Measurements from ENCODE around the gene TIMM22. TPM values are rescaled to one million over a fixed set of nuclear protein-coding genes. Genes with fewer than 3 reads are reported as not detected.

Gene TIMM22
- total and polyA plus RNA-seq, 2 donors (not counting 3 experiments of a cell fraction or from before 2014, with no cell fraction given): 19.0 to 19.6 TPM

- H3K4me1 ChIP-seq (ENCODE audit: control insufficient read depth, extremely low read depth, insufficient read depth, low read length): no peaks in the 10 kb centered on the region
- ChIA-PET POLR2A (no interaction called here), CTCF (interaction anchor here (1.2 to 1.3 kb wide), 3 partner anchors 8 to 70 kb away, joined by 4 to 5 read pairs (median 5); partner anchors contain the start of gene TIMM22)
- BruUV-seq (replicated peaks): no TSS peak
- no peak overlapping the region for H3K27ac ChIP-seq (ENCODE audit: insufficient read depth, low read depth, low read length)
- H3K9me1 ChIP-seq (replicated peaks; ENCODE audit: control insufficient read depth, extremely low read depth, insufficient read depth, low read length): no peaks in the 10 kb centered on the region
- H4K20me1 ChIP-seq (replicated peaks; ENCODE audit: control insufficient read depth, extremely low read depth, insufficient read depth, low read length): no peaks in the 10 kb centered on the region
- H3K9ac ChIP-seq (replicated peaks; ENCODE audit: extremely low read depth, insufficient read depth, low read length): no peak overlapping the region
- no peaks in the 10 kb centered on the region for H3K36me3 ChIP-seq (ENCODE audit: control insufficient read depth in 2 of 2, extremely low read depth in 1 of 2, insufficient read depth in 2 of 2, low read length in 2 of 2)
- DNase-seq (ENCODE audit: low read depth, low spot score): no peak
- H2AFZ ChIP-seq (ENCODE audit: low read depth, low read length): no peak overlapping the region
- H3K4me3 ChIP-seq (replicated peaks in 1 of 3; ENCODE audit: insufficient read depth in 1 of 3, low read depth in 1 of 3, low read length in 3 of 3): no peak overlapping the region
- intact Hi-C loops (cut with micrococcal nuclease) (no loop called here), dilution Hi-C loops (cut with MboI; ENCODE audit: extremely low pct_ligation_motif_present, low sequenced_read_pairs) (loop anchor here (25.0 kb wide), 1 partner anchor 201 kb away; the partner anchor contains the start of genes GLOD4 and MRM3)
- H3K4me2 ChIP-seq (ENCODE audit: insufficient read depth, low read length): no peak overlapping the region
- H3K9me3 ChIP-seq (replicated peaks; ENCODE audit: control insufficient read depth, insufficient read depth, low read length): no peaks in the 10 kb centered on the region
- H3K27me3 ChIP-seq (ENCODE audit: control insufficient read depth in 2 of 2, insufficient read depth in 2 of 2, low read length in 2 of 2): no peaks in the 10 kb centered on the region
- no peaks in the 10 kb centered on the region for H3K79me2 ChIP-seq (ENCODE audit: control insufficient read depth, insufficient read depth, low read length)
- no peak for FAIRE-seq
- no peak for TF ChIP-seq POLR2AphosphoS5 (IDR thresholded peaks at IDR 0.05; ENCODE audit: insufficient read depth, low read depth, low read length)
- no peak for TF ChIP-seq EZH2 (IDR thresholded peaks at IDR 0.05; ENCODE audit: borderline replicate concordance, low read depth, low read length, severe bottlenecking)
- TF ChIP-seq POLR2A (IDR thresholded peaks at IDR 0.05; ENCODE audit: low read depth, low read length): no peak
- TF ChIP-seq GATA2 (IDR thresholded peaks at IDR 0.05; ENCODE audit: insufficient read depth, insufficient read length, low read depth, low read length): no peak
Observed at GRCh38 chr17:988561-988960, 8.4 kb upstream of the TIMM22 start.

- DNase-seq (ENCODE audit: low read depth, low spot score) (no peak), FAIRE-seq (no peak)
- Histone ChIP-seq H3K79me2 (ENCODE audit: control insufficient read depth, insufficient read depth, low read length) (peaks cover 9% of the 10 kb centered on the region), H4K20me1 (replicated peaks; ENCODE audit: control insufficient read depth, extremely low read depth, insufficient read depth, low read length) (no peaks in the 10 kb centered on the region), H3K9me3 (replicated peaks; ENCODE audit: control insufficient read depth, insufficient read depth, low read length) (no peaks in the 10 kb centered on the region), H3K4me3 (replicated peaks in 1 of 3; ENCODE audit: insufficient read depth in 1 of 3, low read depth in 1 of 3, low read length in 3 of 3) (no peak overlapping the region), H3K4me2 (ENCODE audit: insufficient read depth, low read length) (no peak overlapping the region), H3K4me1 (ENCODE audit: control insufficient read depth, extremely low read depth, insufficient read depth, low read length) (peaks cover 3% of the 10 kb centered on the region), H2AFZ (ENCODE audit: low read depth, low read length) (no peak overlapping the region), H3K9ac (replicated peaks; ENCODE audit: extremely low read depth, insufficient read depth, low read length) (no peak overlapping the region), H3K36me3 (ENCODE audit: control insufficient read depth in 2 of 2, extremely low read depth in 1 of 2, insufficient read depth in 2 of 2, low read length in 2 of 2) (no peaks in the 10 kb centered on the region), H3K27me3 (ENCODE audit: control insufficient read depth in 2 of 2, insufficient read depth in 2 of 2, low read length in 2 of 2) (no peaks in the 10 kb centered on the region), H3K9me1 (replicated peaks; ENCODE audit: control insufficient read depth, extremely low read depth, insufficient read depth, low read length) (no peaks in the 10 kb centered on the region), H3K27ac (ENCODE audit: insufficient read depth, low read depth, low read length) (no peak overlapping the region)
- ChIA-PET POLR2A (no interaction called here), CTCF (interaction anchor here (1.0 to 3.0 kb wide), 3 partner anchors 12 to 114 kb away, joined by 3 to 13 read pairs (median 11); no protein-coding TSS in a partner anchor)
- TF ChIP-seq GATA2 (IDR thresholded peaks at IDR 0.05; ENCODE audit: insufficient read depth, insufficient read length, low read depth, low read length) (no peak), POLR2AphosphoS5 (IDR thresholded peaks at IDR 0.05; ENCODE audit: insufficient read depth, low read depth, low read length) (no peak), POLR2A (IDR thresholded peaks at IDR 0.05; ENCODE audit: low read depth, low read length) (no peak), FOS (IDR thresholded peaks at IDR 0.05; ENCODE audit: borderline replicate concordance, insufficient read depth, low read length) (no peak), JUN (IDR thresholded peaks at IDR 0.05; ENCODE audit: borderline replicate concordance, insufficient read depth, insufficient read length, low read depth) (no peak), MYC (IDR thresholded peaks at IDR 0.05; ENCODE audit: low read depth, low read length) (no peak), EZH2 (IDR thresholded peaks at IDR 0.05; ENCODE audit: borderline replicate concordance, low read depth, low read length, severe bottlenecking) (no peak)
- TF ChIP-seq, protein P1, sequence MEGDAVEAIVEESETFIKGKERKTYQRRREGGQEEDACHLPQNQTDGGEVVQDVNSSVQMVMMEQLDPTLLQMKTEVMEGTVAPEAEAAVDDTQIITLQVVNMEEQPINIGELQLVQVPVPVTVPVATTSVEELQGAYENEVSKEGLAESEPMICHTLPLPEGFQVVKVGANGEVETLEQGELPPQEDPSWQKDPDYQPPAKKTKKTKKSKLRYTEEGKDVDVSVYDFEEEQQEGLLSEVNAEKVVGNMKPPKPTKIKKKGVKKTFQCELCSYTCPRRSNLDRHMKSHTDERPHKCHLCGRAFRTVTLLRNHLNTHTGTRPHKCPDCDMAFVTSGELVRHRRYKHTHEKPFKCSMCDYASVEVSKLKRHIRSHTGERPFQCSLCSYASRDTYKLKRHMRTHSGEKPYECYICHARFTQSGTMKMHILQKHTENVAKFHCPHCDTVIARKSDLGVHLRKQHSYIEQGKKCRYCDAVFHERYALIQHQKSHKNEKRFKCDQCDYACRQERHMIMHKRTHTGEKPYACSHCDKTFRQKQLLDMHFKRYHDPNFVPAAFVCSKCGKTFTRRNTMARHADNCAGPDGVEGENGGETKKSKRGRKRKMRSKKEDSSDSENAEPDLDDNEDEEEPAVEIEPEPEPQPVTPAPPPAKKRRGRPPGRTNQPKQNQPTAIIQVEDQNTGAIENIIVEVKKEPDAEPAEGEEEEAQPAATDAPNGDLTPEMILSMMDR (IDR thresholded peaks at IDR 0.05; ENCODE audit: extremely low read depth in 1 of 2, insufficient read depth in 1 of 2, low read depth in 1 of 2, low read length in 2 of 2): no peak
- TF ChIP-seq, protein P2, sequence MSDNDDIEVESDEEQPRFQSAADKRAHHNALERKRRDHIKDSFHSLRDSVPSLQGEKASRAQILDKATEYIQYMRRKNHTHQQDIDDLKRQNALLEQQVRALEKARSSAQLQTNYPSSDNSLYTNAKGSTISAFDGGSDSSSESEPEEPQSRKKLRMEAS (IDR thresholded peaks at IDR 0.05; ENCODE audit: insufficient read depth, insufficient read length): no peak
- no TSS peak for BruUV-seq (replicated peaks)
- dilution Hi-C loops (cut with MboI; ENCODE audit: extremely low pct_ligation_motif_present, low sequenced_read_pairs): loop anchor here (25.0 kb wide), 1 partner anchor 206 kb away; the partner anchor contains the start of genes GLOD4 and MRM3
- intact Hi-C loops (cut with micrococcal nuclease): no loop called here
Observed at GRCh38 chr17:992933-993332, 4.0 kb upstream of the TIMM22 start.
